Vagina (tissue), 2 donors: ENCODE data around the gene ARMC9.

ENCODE experiments used
- POLR2A ChIP-seq, 2 donors: fragments of 450-650 bp; IDR thresholded peaks; one replicate each; pipeline ENCODE4 v1.6.1; 2017; ENCODE audit warnings: antibody characterized with exemption in 2 of 2, mild to moderate bottlenecking in 2 of 2, moderate library complexity in 2 of 2
- TF ChIP-seq, protein P1 (sequence below), 3 experiments: fragments of 450-650 bp in 2 of 3; fragments of 200-600 bp in 1 of 3; sonication (generic) in 1 of 3; IDR thresholded peaks; one replicate each; pipeline ENCODE4 v1.5.1; 2017 to 2019; ENCODE audit warnings: antibody characterized with exemption in 3 of 3, mild to moderate bottlenecking in 2 of 3, moderate library complexity in 2 of 3

- TF ChIP-seq, protein P1, sequence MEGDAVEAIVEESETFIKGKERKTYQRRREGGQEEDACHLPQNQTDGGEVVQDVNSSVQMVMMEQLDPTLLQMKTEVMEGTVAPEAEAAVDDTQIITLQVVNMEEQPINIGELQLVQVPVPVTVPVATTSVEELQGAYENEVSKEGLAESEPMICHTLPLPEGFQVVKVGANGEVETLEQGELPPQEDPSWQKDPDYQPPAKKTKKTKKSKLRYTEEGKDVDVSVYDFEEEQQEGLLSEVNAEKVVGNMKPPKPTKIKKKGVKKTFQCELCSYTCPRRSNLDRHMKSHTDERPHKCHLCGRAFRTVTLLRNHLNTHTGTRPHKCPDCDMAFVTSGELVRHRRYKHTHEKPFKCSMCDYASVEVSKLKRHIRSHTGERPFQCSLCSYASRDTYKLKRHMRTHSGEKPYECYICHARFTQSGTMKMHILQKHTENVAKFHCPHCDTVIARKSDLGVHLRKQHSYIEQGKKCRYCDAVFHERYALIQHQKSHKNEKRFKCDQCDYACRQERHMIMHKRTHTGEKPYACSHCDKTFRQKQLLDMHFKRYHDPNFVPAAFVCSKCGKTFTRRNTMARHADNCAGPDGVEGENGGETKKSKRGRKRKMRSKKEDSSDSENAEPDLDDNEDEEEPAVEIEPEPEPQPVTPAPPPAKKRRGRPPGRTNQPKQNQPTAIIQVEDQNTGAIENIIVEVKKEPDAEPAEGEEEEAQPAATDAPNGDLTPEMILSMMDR (IDR thresholded peaks at IDR 0.05): peak in 2 of 3 experiments; percentile 15 to 74
- no peak for TF ChIP-seq POLR2A (IDR thresholded peaks at IDR 0.05)
Observed at GRCh38 chr2:231191896-231192872, 6.2 kb upstream of the ARMC9 start.
